ENCODE results near the gene MOB2.

DNA sequence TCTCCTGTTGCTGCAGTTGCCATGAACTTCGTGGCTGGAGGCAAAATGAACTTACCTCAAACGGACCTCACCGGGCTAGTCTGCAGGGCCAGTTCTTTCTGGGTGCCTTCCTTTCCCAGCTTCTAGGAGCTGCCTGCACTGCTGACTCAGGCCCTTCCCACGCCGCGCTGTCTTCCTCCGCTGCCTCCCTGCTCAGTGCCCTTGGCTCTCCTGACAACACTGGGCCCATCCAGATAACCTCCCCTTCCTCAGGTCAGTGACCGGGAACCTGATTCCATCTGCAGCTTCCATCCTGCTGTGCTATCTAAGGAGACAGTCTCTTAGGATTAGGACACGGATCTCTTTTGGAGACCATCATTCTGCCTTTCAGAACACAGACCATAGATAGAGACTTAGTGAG, 19.3 kb downstream of the MOB2 start:
- TF ChIP-seq, protein P1, sequence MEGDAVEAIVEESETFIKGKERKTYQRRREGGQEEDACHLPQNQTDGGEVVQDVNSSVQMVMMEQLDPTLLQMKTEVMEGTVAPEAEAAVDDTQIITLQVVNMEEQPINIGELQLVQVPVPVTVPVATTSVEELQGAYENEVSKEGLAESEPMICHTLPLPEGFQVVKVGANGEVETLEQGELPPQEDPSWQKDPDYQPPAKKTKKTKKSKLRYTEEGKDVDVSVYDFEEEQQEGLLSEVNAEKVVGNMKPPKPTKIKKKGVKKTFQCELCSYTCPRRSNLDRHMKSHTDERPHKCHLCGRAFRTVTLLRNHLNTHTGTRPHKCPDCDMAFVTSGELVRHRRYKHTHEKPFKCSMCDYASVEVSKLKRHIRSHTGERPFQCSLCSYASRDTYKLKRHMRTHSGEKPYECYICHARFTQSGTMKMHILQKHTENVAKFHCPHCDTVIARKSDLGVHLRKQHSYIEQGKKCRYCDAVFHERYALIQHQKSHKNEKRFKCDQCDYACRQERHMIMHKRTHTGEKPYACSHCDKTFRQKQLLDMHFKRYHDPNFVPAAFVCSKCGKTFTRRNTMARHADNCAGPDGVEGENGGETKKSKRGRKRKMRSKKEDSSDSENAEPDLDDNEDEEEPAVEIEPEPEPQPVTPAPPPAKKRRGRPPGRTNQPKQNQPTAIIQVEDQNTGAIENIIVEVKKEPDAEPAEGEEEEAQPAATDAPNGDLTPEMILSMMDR (conservative IDR thresholded peaks at IDR 0.05; ENCODE audit: low read length): no peak
- no peak for TF ChIP-seq EZH2phosphoT487 (IDR thresholded peaks at IDR 0.05; ENCODE audit: borderline replicate concordance, low read depth, low read length)
